Common myeloid progenitor, CD34-positive (primary cell): ENCODE data around the gene NPAS3.

Experiments
- CTCF ChIA-PET: fragments of 350-600 bp; sonication (Branson Sonifier 250); formaldehyde crosslinking; loops from one replicate; lab custom pipeline; 2021; ENCODE audit warnings: antibody characterized with exemption; lab: Charles Lee
- POLR2A ChIA-PET: fragments of 350-600 bp; sonication (Branson Sonifier 250); formaldehyde crosslinking; loops from one replicate; lab custom pipeline; 2021; ENCODE audit warnings: antibody characterized with exemption; lab: Charles Lee
- DNase-seq, 3 donors: peaks; one replicate each; pipeline versions ENCODE4 v3.0.0 to v3.0.0-alpha.2; 2013
- H3K27ac ChIP-seq, 2 experiments: 1 replicate in 1 of 2; 2 replicates in 1 of 2; pipeline ENCODE4 v1.7.0; 2013; ENCODE audit warnings: inconsistent platforms in 2 of 2, low read length in 2 of 2, mild to moderate bottlenecking in 2 of 2, low read depth in 1 of 2, moderate library complexity in 1 of 2; ENCODE audit not compliant: severe bottlenecking in 2 of 2, insufficient read depth in 1 of 2, poor library complexity in 1 of 2
- H3K27me3 ChIP-seq, 5 experiments: replicated peaks in 2 of 5; 1 replicate in 3 of 5; 2 replicates in 2 of 5; pipeline versions ENCODE4 v1.6.1 to v1.7.0; 2013; ENCODE audit warnings: low read length in 4 of 5, mild to moderate bottlenecking in 2 of 5, moderate library complexity in 2 of 5, inconsistent platforms in 1 of 5; ENCODE audit not compliant: insufficient read depth in 5 of 5, control insufficient read depth in 4 of 5
- H3K36me3 ChIP-seq, 4 experiments: 1 replicate in 2 of 4; 2 replicates in 2 of 4; pipeline versions ENCODE4 v1.6.1 to v1.7.0; 2013; ENCODE audit warnings: low read length in 3 of 4, control low read depth in 1 of 4, mild to moderate bottlenecking in 1 of 4; ENCODE audit not compliant: control insufficient read depth in 4 of 4, insufficient read depth in 4 of 4
- H3K4me1 ChIP-seq, 4 experiments: 1 replicate in 3 of 4; 2 replicates in 1 of 4; pipeline versions ENCODE4 v1.6.1 to v1.7.1; 2013; ENCODE audit warnings: low read length in 3 of 4, mild to moderate bottlenecking in 3 of 4, control low read depth in 1 of 4, inconsistent platforms in 1 of 4, moderate library complexity in 1 of 4; ENCODE audit not compliant: control insufficient read depth in 4 of 4, insufficient read depth in 4 of 4; ENCODE audit errors: control extremely low read depth in 1 of 4
- H3K4me3 ChIP-seq, 7 experiments: 1 replicate in 4 of 7; 2 replicates in 3 of 7; pipeline versions ENCODE4 v1.5.1 to v1.7.0; 2013; ENCODE audit warnings: mild to moderate bottlenecking in 7 of 7, low read length in 6 of 7, moderate library complexity in 6 of 7, inconsistent platforms in 2 of 7, low read depth in 2 of 7, control low read depth in 1 of 7; ENCODE audit not compliant: insufficient read depth in 4 of 7, control insufficient read depth in 1 of 7; ENCODE audit errors: extremely low read depth in 1 of 7
- H3K9me3 ChIP-seq, 5 experiments: 1 replicate in 4 of 5; 2 replicates in 1 of 5; pipeline versions ENCODE4 v1.6.1 to v1.7.1; 2013; ENCODE audit warnings: low read length in 4 of 5, mild to moderate bottlenecking in 2 of 5, inconsistent platforms in 1 of 5, low read depth in 1 of 5, moderate library complexity in 1 of 5; ENCODE audit not compliant: control insufficient read depth in 4 of 5, insufficient read depth in 2 of 5; ENCODE audit errors: control extremely low read depth in 1 of 5
- WGBS: methylation state at CpG from one replicate; pipeline ENCODE4 v1.1.5; 2013; ENCODE audit not compliant: insufficient coverage; 5-methylcytosine and 5-hydroxymethylcytosine counted together

The NPAS3 gene

DNA sequence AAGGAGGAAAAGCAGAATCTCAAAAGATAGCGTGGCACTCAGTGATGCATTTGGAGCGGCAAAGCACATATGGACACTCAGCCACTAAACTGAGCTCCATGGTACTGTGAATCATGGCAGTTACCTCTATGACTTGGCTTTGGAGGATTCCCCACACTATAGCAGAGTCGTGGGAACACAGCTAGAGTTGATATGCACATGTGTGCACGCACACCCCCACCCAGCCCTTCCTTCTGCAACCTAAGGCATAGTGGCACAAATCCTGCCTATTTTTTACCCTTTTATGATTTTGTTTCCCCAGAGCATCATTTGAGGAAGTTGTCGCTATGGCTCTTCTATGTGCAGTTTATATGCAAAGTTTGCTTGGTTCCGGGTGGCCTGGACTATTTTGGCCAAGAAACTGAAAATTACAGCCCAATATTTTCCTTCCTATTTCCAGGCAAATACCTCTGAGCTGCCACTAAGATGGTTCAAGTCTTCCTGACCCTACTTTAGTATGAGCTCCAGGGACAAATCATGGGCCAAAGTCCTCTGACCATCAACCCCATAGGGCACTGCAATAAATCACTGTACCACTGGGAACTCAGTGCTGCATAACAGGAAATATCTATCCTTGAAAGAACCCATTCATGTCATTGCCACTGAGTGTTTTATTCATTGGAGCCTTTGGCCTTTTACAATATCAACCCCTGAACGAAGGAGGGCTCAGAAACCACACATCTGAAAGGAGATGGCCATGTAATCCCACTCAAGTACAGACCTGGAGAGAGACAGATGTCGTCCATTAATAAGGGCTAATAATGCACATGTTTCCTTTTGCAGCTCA lies 834.7 kb downstream of the NPAS3 start:
- Histone ChIP-seq H3K4me3 (no peak overlapping the region), H3K27me3 (no peaks in the 10 kb centered on the region), H3K9me3 (no peaks in the 10 kb centered on the region), H3K36me3 (no peaks in the 10 kb centered on the region), H3K27ac (no peak overlapping the region), H3K4me1 (peaks cover 3 to 6% (median 5%) of the 10 kb centered on the region in 4 experiments)
- POLR2A ChIA-PET = no interaction called here
- WGBS = 90% methylated on average over 6 of the region's 8 CpGs
- CTCF ChIA-PET = interaction anchor here (0.8 to 1.3 kb wide), 3 partner anchors 8 to 19 kb away, joined by 3 to 7 read pairs (median 3); no protein-coding TSS in a partner anchor
- peak in 2 of 3 donors; percentile 16 to 20 for DNase-seq

DNA sequence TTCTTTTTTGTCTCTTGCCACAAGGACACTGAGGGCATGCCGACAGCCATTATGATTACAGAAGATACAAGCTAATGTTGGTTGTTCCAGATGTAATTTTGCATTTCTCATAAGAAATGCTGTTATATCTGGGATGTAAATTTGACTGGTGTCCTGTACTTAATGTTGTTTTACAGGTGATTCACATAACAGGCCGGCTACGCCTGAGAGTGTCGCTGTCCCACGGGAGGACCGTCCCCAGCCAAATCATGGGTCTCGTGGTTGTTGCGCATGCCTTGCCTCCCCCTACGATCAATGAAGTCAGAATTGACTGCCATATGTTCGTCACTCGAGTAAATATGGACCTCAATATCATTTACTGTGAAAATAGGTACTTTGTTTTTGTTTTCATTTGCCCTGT lies 835.5 kb downstream of the NPAS3 start:
- POLR2A ChIA-PET = no interaction called here
- Histone ChIP-seq H3K36me3 (no peaks in the 10 kb centered on the region), H3K27me3 (no peaks in the 10 kb centered on the region), H3K4me3 (no peak overlapping the region), H3K4me1 (peaks cover 0 to 5% (median 4%) of the 10 kb centered on the region in 4 experiments), H3K27ac (no peak overlapping the region), H3K9me3 (no peaks in the 10 kb centered on the region)
- CTCF ChIA-PET = interaction anchor here (1.0 kb wide), 1 partner anchor 9 kb away, joined by 3 read pairs; no protein-coding TSS in a partner anchor
- no peak for DNase-seq
- 99% methylated on average over 9 of the region's 11 CpGs for WGBS

GRCh38 chr14:33774723-33775470 lies 836.2 kb downstream of the NPAS3 start:
- no peaks in the 10 kb centered on the region for H3K36me3 ChIP-seq
- ChIA-PET POLR2A (no interaction called here), CTCF (interaction anchor here (0.6 kb wide), 1 partner anchor 217 kb away, joined by 4 read pairs; no protein-coding TSS in a partner anchor)
- peak in 2 of 3 donors; percentile 58 to 69 for DNase-seq
- WGBS = 51% methylated on average over 7 of the region's 11 CpGs
- H3K9me3 ChIP-seq = no peaks in the 10 kb centered on the region
- no peak overlapping the region for H3K4me3 ChIP-seq
- H3K27me3 ChIP-seq = peaks cover 0 to under 1% (median 0%) of the 10 kb centered on the region in 5 experiments
- H3K4me1 ChIP-seq = peaks cover 0 to 5% (median 4%) of the 10 kb centered on the region in 4 experiments
- no peak overlapping the region for H3K27ac ChIP-seq

- H3K27me3 ChIP-seq = peaks cover 0 to 2% (median 0%) of the 10 kb centered on the region in 5 experiments
- 94% methylated on average over 4 of the region's 6 CpGs for WGBS
- CTCF ChIA-PET = no interaction called here
- POLR2A ChIA-PET = no interaction called here
- no peaks in the 10 kb centered on the region for H3K9me3 ChIP-seq
- no peaks in the 10 kb centered on the region for H3K36me3 ChIP-seq
- peaks cover 0 to 5% (median 4%) of the 10 kb centered on the region in 4 experiments for H3K4me1 ChIP-seq
- DNase-seq = no peak
- H3K27ac ChIP-seq = no peak overlapping the region
- H3K4me3 ChIP-seq = no peak overlapping the region
These were observed 838.2 kb downstream of the NPAS3 start for GRCh38 chr14:33776871-33777270.

GRCh38 chr14:33777681-33778080 lies 839.0 kb downstream of the NPAS3 start:
- peaks cover 0 to 5% (median 4%) of the 10 kb centered on the region in 4 experiments for H3K4me1 ChIP-seq
- no peaks in the 10 kb centered on the region for H3K36me3 ChIP-seq
- CTCF ChIA-PET = no interaction called here
- H3K9me3 ChIP-seq = no peaks in the 10 kb centered on the region
- 92% methylated on average over 5 of the region's 7 CpGs for WGBS
- no peak overlapping the region for H3K4me3 ChIP-seq
- peaks cover 0 to 2% (median 0%) of the 10 kb centered on the region in 5 experiments for H3K27me3 ChIP-seq
- POLR2A ChIA-PET = no interaction called here
- no peak overlapping the region for H3K27ac ChIP-seq
- no peak for DNase-seq

DNA sequence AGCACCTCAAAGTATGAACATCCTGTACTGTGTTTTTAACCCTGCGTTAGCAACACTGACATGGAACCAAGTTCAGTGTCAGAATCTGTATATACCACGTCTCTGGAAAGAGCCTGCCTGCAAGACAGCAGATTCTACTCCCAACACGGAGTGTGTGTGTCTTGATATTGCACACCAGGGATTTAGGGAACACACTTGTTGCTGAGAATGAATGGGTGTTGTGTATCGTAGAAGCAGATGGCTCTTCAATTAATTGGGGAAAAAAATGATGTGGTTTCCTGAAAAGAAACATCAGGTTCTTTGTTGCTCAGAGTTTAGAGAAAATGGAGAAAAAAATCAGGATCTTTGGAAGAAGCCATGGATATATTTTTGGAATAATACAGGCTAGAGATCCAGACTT lies 841.4 kb downstream of the NPAS3 start:
- no peaks in the 10 kb centered on the region for H3K36me3 ChIP-seq
- CTCF ChIA-PET = no interaction called here
- 91% methylated on average over 4 of the region's 4 CpGs for WGBS

More for the DNA sequence above, 841.4 kb downstream of the NPAS3 start:
- peaks cover 0 to 4% (median under 1%) of the 10 kb centered on the region in 4 experiments for H3K4me1 ChIP-seq
- POLR2A ChIA-PET = no interaction called here
- no peak overlapping the region for H3K4me3 ChIP-seq
- no peaks in the 10 kb centered on the region for H3K9me3 ChIP-seq
- no peak overlapping the region for H3K27ac ChIP-seq
- DNase-seq = no peak
- peaks cover 0 to 2% (median 0%) of the 10 kb centered on the region in 5 experiments for H3K27me3 ChIP-seq
